ENCODE results near the gene TMEM252.

- no peak for TF ChIP-seq CTCF (IDR thresholded peaks at IDR 0.05)
- TF ChIP-seq EZH2 (IDR thresholded peaks at IDR 0.05; ENCODE audit: borderline replicate concordance, insufficient read depth, low read depth, low read length, poor library complexity, severe bottlenecking): no peak
Measured at GRCh38 chr9:68551191-68551590, 10.5 kb upstream of the TMEM252 start.
